GM19099 (cell line): ENCODE results near the gene IL1R1.

Source experiments
- POLR2A ChIP-seq: IDR thresholded peaks from 3 replicates; pipeline ENCODE4 v1.6.1; 2011; ENCODE audit warnings: low read depth; ENCODE audit not compliant: insufficient read length; ENCODE audit errors: extremely low read depth

The IL1R1 gene

DNA sequence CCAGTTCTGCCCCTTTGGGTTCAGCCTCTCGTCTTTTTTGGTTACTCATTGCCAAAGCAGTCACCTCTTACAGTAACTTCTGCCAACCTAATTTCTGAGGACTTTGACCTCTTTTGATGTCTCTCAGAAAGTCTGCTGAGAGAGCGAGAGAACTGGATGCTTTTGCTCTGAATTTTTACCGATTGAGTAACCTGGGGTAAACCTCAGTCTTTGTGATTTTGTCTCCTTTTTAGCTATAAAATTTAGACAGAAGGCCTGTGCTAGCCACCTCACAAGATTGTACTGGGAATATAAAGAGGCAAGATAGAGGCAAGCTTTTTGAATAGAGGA lies 34.8 kb upstream of the IL1R1 start:
- TF ChIP-seq POLR2A, result no peak

DNA sequence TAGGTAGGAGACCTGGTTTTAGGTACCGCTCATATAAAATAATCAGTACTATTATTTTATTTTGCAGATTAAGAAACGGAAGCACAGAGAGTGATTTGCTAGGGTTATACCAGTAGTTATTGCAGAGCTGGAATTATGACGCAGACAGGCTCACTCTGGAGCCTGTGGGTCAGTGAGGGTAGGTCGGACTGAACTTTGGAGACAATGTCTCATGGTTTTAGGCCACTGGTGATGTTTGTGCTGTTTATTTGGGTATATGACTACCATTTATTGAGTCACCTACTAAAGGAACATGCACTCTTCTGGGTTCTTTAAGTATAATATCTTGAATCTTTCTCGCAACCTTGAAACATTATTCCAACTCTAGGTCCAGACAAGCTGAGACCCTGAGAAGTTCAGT lies 33.5 kb upstream of the IL1R1 start:
- TF ChIP-seq POLR2A, result no peak

DNA sequence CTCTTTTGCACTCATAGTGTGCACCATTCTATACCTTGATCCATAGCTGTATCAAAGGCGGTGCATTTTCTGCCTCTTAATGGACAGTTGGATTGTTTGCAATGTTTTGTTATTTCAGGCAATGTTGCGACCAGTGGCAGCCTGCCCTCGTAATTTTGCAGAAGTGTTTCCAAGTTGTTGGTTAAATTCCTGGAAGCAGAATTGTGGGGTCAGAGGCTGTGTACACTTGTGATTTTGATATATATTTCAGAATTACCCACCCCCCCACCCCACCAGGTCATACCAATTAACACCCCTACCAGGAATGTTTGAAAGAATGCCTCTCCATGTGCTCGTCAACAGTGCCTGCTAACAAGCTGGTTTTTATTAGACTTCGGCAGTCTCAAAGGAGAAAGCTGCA lies 32.4 kb upstream of the IL1R1 start:
- no peak for TF ChIP-seq POLR2A

DNA sequence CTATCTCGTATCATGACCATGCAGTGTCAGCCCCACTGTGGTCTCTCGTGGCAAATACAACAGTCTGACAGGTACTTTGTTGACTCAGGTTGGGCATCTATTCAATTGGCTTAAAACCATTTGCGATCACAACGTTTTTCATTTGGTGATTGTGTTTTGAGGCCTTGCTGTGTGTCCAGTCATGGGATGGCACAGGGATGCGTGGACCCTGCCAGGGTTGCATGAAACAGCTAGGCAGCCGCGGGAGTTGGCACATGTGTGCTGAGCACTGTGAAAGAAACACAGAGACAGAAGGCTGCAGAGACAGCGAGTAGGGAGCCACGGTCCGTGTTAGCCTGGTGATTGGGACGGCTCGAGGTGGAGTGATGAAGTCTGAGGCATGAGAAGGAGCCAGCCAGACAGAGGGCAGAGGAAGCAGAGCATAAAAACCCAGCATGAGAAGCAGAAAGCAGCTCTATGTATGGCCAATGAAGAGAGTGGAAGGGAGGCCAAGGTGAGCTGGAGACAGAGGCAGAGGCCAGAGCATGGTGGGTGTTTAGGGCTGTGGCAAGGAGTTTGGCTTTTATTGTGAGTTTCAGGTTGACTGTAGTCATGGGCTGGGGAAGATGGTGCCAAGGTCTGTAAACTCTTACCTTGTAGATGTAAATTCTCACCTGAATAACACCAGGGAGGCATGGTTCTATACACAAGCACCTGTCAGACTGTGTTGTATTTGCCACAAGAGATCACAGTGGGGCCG lies 31.8 kb upstream of the IL1R1 start:
- no peak for TF ChIP-seq POLR2A

DNA sequence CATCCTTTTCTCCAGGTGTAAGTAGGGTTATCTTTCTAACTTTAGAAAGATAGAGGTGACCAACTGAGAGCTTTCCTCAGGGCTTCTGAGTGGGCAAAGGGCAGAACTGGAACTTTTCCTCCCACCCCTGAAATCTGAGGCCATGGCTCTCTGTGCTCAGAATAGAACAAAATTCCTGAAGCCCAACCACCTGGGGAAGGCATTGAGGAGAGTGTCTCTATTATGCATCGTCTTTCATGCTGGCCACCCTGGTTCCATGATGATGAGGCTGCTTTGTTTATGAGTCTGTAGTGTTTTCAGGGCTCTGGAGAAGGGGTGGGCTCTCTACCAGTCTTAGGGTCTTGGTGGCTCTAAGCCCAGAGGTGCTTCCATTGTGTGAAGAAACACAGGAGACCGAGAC lies 30.7 kb upstream of the IL1R1 start:
- no peak for TF ChIP-seq POLR2A

DNA sequence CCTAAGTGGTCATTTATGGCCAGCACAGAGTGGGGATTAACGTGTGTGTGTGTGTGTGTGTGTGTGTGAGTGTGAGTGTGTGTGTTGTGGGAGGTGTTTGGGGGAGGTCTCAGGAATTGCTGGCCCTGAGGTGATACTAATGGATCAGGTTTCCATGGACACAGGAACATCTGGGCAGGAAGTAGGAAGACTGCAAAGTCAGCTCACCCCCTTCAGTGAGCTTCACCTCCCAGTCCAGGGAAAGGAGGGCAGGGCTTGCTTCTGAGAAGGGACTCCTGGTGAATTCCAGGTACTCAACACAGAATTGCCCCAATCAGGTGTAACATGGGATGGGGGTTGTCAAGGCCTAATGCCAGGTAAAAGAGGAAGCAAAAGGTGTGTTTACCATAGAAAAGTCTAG lies 30.3 kb upstream of the IL1R1 start:
- TF ChIP-seq POLR2A, result no peak

DNA sequence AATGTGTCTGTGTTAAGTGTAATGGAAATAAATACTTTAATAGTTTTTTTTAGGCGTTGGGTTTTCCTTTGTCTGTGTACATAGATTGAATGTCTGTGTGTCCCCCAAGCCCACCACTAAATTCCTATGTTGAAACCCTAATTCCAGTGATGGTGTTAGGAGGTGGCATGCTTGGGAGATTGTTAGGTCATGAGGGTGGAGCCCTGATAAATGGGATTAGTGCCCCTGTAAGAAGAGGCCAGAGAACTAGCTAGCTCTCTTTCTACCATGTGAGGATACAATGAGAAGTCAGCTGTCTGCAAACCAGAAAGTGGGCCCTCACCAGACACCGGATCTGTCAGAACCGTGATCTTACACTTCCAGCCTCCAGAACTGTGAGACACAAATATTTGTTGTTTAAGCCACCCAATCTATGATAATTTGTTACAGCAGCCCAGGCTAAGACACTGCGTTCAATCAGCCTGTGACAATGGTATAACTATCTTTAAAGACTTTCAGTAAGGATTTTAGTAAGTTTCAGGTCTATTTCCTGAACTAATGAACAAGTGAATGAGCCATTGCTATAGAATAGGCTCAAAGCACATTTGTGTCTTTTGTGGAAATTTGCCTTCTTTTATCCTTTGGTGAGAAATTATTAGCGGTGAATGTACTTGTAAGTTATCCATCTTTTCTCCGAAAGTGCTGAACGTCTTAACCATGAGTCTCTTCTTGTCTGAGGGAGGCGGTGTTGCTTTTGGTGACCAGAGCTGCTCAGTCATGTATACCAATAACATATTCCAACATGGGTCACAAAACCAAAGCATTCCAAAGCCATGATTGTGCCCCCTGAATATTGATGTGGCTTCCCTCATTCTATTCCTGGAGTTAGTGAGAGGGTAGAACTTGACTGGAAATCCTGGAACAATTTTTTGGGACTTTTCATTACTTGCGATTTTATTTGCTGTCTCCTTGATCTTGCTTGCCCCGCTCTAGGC lies 29.6 kb upstream of the IL1R1 start:
- no peak for TF ChIP-seq POLR2A

DNA sequence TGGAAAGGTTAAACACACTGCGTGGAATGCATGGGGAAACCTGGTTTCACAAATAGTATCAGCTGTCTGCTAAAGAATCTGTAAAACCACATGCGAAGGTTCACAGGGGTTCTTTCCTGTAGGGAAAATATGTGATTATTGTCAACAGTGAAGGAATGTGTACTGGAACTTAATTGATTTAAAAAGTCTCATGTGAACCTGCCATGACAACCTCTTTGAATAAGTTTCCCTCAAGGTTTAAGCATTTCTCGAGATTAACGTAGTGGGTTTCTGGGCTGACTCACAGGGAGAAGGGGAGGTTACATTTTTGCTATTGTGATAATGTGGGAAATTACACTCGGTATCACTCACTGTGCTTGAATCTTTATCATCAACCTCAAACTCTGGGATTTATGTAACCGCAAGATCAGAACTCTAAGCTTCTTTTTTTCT lies 28.2 kb upstream of the IL1R1 start:
- TF ChIP-seq POLR2A, result no peak

DNA sequence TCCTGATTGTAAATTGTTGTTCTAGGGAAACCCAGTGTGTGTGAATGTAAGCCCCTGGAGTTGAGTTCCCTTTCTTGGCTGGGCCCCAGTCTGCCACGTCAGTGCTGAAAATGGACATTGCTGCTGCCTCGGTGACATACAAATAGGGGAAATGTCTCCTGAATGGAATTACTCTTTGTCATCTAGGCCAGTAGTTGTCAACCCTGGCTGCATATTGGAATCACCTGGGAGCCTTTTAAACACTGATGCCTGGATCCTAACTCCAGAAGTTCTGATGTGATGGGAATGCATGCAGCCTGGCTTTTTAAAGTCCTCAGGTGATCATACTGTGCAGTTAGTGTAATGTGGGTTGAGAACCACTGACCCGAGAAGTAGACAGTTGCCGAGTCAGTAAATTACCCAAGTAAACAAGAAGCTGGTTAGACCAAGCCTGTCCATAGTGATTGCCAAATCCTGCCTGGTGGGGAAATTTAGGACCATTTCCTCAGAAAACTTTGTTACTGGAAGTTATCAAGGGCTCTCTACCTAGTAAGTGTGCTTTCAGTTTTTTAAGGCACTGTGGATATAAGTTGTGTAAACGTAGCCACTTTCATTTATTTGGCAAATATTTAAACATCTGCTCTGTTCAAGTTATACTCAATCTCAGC lies 27.6 kb upstream of the IL1R1 start:
- TF ChIP-seq POLR2A, result no peak

DNA sequence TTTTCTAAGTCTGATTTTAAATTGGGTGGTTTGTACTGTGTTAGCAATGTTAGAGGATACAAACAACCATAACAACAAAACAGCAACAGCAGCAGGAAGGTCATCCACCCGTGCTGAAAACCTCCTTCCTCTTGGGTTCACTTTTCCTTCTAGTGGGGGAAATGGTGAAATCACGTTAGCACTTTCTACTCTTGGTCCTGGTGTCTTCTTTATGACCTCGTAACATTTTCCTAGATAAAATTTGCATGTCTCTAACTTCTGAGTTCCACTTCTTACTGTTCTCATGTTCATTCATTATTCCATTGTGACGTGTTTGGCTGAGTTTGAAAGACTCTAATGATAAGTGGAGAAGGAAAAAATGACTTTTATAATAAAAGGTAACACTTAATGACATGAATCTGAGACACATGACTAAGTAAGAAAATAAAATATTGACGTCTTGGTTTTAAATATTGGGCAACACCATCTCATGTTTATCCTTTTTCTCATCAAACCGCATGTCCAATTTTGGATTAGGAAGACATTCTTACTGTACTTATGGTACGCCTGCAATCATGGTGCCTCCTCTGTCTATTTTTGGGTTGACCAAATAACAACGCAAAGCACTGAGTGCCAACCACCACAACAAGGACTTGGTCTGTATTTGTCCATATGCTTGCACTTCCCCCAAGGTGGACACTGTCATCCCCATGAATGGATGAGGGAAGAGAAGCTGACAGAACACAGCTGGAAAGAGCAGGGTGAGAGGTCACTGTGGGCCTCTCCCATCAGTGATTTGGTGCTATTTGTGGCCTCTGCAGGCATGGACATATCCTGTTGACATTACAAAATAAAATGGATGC lies 25.7 kb upstream of the IL1R1 start:
- TF ChIP-seq POLR2A, result no peak

DNA sequence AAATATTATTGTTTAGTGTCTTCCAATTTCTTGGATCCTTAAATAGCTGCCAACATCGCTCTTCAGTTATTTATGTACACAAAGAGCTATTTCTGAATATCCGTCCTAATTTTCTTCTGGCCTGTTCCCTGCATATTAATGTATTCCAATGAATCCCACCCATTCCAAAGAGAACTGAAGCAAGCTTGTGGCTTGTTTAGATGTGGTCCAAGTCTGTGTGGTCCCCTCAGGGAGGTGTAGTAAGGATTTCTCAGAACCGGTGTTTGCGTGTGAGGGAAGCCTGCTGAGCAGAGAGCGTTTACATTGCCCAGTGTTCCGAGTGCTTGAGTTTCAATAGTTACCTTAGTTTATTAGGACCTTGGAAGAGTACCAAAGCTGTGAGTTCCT lies 25.1 kb upstream of the IL1R1 start:
- no peak for TF ChIP-seq POLR2A

DNA sequence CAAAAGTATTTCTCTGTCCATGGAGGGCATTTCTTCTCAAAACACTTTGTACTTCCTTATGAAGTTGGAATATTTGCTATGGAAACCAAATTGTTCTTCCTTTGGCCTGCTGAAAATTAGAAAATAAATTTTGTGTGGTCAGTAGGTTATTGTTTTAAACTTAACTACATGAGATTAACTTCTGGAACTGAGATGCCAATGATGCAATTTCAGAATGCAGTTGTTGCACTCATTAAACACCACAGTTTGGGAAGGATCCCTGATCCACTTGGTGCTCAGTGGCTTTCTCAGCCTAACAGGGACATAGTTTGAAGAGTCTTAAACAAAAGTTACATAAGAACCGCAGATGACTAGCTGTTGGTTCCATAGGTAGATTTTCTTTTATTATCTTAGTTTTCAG lies 23.3 kb upstream of the IL1R1 start:
- TF ChIP-seq POLR2A, result no peak

DNA sequence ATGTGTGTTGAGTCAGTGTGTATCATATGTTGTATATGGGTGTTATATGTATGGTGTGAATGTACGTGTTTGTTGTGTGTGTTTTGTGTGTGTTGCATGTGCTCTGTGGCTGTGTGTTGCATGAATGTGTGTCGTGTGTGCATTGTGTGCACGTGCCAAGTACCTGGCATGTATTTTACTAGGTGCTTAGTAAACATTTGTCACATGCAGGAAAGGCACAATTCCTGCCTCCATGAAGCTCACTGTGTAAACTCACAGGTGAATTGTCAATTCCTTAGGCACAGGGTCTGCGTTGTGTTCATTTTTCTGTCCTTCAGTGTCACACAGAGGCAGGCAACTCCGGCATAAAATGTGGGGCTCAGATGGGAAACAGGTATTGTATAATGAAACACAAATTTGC lies 22.3 kb upstream of the IL1R1 start:
- TF ChIP-seq POLR2A, result no peak

DNA sequence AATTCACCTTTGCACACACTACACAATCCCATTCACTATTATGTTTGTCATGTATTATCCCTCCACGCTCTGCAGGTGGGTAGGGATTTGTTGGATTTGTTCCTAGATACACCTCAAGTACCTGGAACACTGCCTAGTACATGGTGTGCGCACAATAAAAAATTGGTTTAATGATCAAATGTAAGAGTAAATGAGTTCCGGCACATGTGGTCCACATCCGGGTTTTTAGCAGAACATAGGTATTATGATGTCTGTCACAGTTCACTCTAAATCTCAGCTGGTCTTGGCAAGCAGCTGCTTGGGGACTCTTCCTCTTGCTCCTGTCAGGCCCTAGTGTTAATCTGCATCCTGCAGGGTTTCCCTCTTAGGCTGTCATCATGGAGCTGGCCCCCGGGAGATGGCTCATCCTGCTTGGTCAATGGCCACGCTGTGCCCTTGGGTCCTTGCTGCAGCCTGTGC lies 21.8 kb upstream of the IL1R1 start:
- no peak for TF ChIP-seq POLR2A

DNA sequence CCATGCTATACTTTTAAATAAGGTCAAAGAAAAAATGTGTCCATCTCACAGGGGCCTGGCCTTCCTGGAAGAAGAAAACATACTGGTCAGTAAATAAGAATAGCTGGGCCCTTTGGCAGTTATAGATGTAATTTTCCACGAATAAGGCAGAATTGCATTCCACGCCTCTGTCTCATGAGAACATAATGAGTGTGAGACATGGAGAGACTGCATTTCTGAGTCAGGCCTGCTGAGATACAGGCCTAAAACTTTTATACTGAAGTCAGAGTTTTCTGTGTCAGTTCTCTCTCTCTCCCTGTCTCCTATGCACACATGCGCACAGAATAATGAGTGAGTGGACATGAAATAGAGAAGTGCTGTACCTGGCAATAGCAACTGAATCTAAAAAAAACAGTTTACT lies 20.4 kb upstream of the IL1R1 start:
- TF ChIP-seq POLR2A, result no peak
